Measurements from ENCODE around the gene PLA2G2C. TPM values are rescaled to one million over a fixed set of nuclear protein-coding genes. Genes with fewer than 3 reads are reported as not detected.

PLA2G2C gene
- total and polyA plus RNA-seq, 10 donors: 0.17 TPM; not detected in 9

GRCh38 chr1:20142001-20142710 is 44.2 kb downstream of the PLA2G2C start:
- no peak for DNase-seq
- WGBS, 5 donors: 80 to 91% (median 86%) methylated on average over 7 to 13 of the region's 13 CpGs
- intact Hi-C loops (cut with DNase I; ENCODE audit: low total_unique reads): no loop called here

GRCh38 chr1:20141466-20141865 is 44.9 kb downstream of the PLA2G2C start:
- Histone ChIP-seq H3K27ac (no peak overlapping the region), H3K9me3 (no peaks in the 10 kb centered on the region), H3K4me3 (no peak overlapping the region), H3K27me3 (replicated peaks in 1 of 7) (no peaks in the 10 kb centered on the region), H3K36me3 (no peaks in the 10 kb centered on the region), H3K4me1 (peaks cover 0 to 8% (median 0%) of the 10 kb centered on the region in 6 donors)
- intact Hi-C loops (cut with DNase I; ENCODE audit: low total_unique reads): no loop called here
- TF ChIP-seq POLR2AphosphoS5 (IDR thresholded peaks at IDR 0.05): no peak
- TF ChIP-seq CTCF (IDR thresholded peaks at IDR 0.05 in 8 of 11, conservative IDR thresholded peaks at IDR 0.05 in 3 of 11): no peak
- TF ChIP-seq POLR2A (IDR thresholded peaks at IDR 0.05): no peak
- WGBS, 5 donors: 90 to 96% (median 91%) methylated on average over 5 to 7 of the region's 7 CpGs
- no peak for DNase-seq

More at GRCh38 chr1:20142001-20142710, 44.2 kb downstream of the PLA2G2C start:
- Histone ChIP-seq H3K36me3 (no peaks in the 10 kb centered on the region), H3K4me1 (peaks cover 0 to 8% (median 0%) of the 10 kb centered on the region in 6 donors), H3K27me3 (replicated peaks in 1 of 7) (no peaks in the 10 kb centered on the region), H3K27ac (no peak overlapping the region), H3K4me3 (no peak overlapping the region), H3K9me3 (no peaks in the 10 kb centered on the region)
- no peak for TF ChIP-seq POLR2AphosphoS5 (IDR thresholded peaks at IDR 0.05)
- no peak for TF ChIP-seq CTCF (IDR thresholded peaks at IDR 0.05 in 8 of 11, conservative IDR thresholded peaks at IDR 0.05 in 3 of 11)
- no peak for TF ChIP-seq POLR2A (IDR thresholded peaks at IDR 0.05)

- no peak for DNase-seq
- WGBS, 5 donors: 86 to 94% (median 91%) methylated on average over 9 of the region's 9 CpGs
- Histone ChIP-seq H3K36me3 (no peaks in the 10 kb centered on the region), H3K9me3 (no peaks in the 10 kb centered on the region), H3K4me3 (no peak overlapping the region), H3K27ac (no peak overlapping the region), H3K4me1 (peaks cover 0 to 8% (median 0%) of the 10 kb centered on the region in 6 donors), H3K27me3 (replicated peaks in 1 of 7) (no peaks in the 10 kb centered on the region)
- intact Hi-C loops (cut with DNase I; ENCODE audit: low total_unique reads): no loop called here
- no peak for TF ChIP-seq POLR2A (IDR thresholded peaks at IDR 0.05)
- TF ChIP-seq POLR2AphosphoS5 (IDR thresholded peaks at IDR 0.05): no peak
- no peak for TF ChIP-seq CTCF (IDR thresholded peaks at IDR 0.05 in 8 of 11, conservative IDR thresholded peaks at IDR 0.05 in 3 of 11)
These were observed 45.3 kb downstream of the PLA2G2C start for GRCh38 chr1:20141001-20141400.

GRCh38 chr1:20139776-20140612 is 46.3 kb downstream of the PLA2G2C start:
- Histone ChIP-seq H3K9me3 (no peaks in the 10 kb centered on the region), H3K27me3 (replicated peaks in 1 of 7) (no peaks in the 10 kb centered on the region), H3K27ac (no peak overlapping the region), H3K4me3 (no peak overlapping the region), H3K4me1 (peaks cover 0 to 8% (median 0%) of the 10 kb centered on the region in 6 donors), H3K36me3 (no peaks in the 10 kb centered on the region)
- TF ChIP-seq CTCF (IDR thresholded peaks at IDR 0.05 in 8 of 11, conservative IDR thresholded peaks at IDR 0.05 in 3 of 11) (no peak), POLR2AphosphoS5 (IDR thresholded peaks at IDR 0.05) (no peak), POLR2A (IDR thresholded peaks at IDR 0.05) (no peak)
- intact Hi-C loops (cut with DNase I; ENCODE audit: low total_unique reads): no loop called here
- WGBS, 5 donors: 59 to 71% (median 66%) methylated on average over 10 to 13 of the region's 13 CpGs
- no peak for DNase-seq
